Measurements from ENCODE around the gene MFSD12.

MFSD12 gene

GRCh38 chr19:3506384-3507340 lies 50.7 kb downstream of the MFSD12 start:
- no peak for TF ChIP-seq CTCF (IDR thresholded peaks at IDR 0.05; ENCODE audit: low read depth, low read length)
- H3K4me3 ChIP-seq (ENCODE audit: low read depth, low read length): peak overlapping the region; percentile 79

GRCh38 chr19:3505598-3506383 lies 51.6 kb downstream of the MFSD12 start, which contains the start of gene FZR1:
TSS of gene FZR1 (plus strand) at chr19:3506311. CDS start at chr19:3522990, 16,679 bp downstream.
- peak within 1 kb of the TSS; percentile 79 for H3K4me3 ChIP-seq (ENCODE audit: low read depth, low read length)
- no peak for TF ChIP-seq CTCF (IDR thresholded peaks at IDR 0.05; ENCODE audit: low read depth, low read length)

- TF ChIP-seq CTCF (IDR thresholded peaks at IDR 0.05; ENCODE audit: low read depth, low read length): no peak
- H3K4me3 ChIP-seq (ENCODE audit: low read depth, low read length): no peak overlapping the region
Measured at GRCh38 chr19:3504735-3505134, 52.7 kb downstream of the MFSD12 start.

GRCh38 chr19:3503036-3503572 lies 54.3 kb downstream of the MFSD12 start:
- no peak for TF ChIP-seq CTCF (IDR thresholded peaks at IDR 0.05; ENCODE audit: low read depth, low read length)
- no peak overlapping the region for H3K4me3 ChIP-seq (ENCODE audit: low read depth, low read length)

- H3K4me3 ChIP-seq (ENCODE audit: low read depth, low read length): no peak overlapping the region
- no peak for TF ChIP-seq CTCF (IDR thresholded peaks at IDR 0.05; ENCODE audit: low read depth, low read length)
Measured at GRCh38 chr19:3501780-3502179, 55.6 kb downstream of the MFSD12 start.

GRCh38 chr19:3500429-3501101 lies 56.8 kb downstream of the MFSD12 start, which contains the start of gene DOHH:
TSS of gene DOHH (minus strand) at chr19:3500674. CDS start at chr19:3496814, 3,860 bp downstream.
- TF ChIP-seq CTCF (IDR thresholded peaks at IDR 0.05; ENCODE audit: low read depth, low read length): no peak
- H3K4me3 ChIP-seq (ENCODE audit: low read depth, low read length): peak within 1 kb of the TSS; percentile 99

Measured in WI38 (cell line).